ENCODE measurements around the gene RUNX1.

GRCh38 chr21:35026153-35026500 lies 23.0 kb downstream of the RUNX1 start:
- TF ChIP-seq EP300 (IDR thresholded peaks at IDR 0.05) (no peak), POLR2AphosphoS5 (IDR thresholded peaks at IDR 0.05) (no peak), POLR2A (IDR thresholded peaks at IDR 0.05) (no peak)
- TF ChIP-seq, protein P1, sequence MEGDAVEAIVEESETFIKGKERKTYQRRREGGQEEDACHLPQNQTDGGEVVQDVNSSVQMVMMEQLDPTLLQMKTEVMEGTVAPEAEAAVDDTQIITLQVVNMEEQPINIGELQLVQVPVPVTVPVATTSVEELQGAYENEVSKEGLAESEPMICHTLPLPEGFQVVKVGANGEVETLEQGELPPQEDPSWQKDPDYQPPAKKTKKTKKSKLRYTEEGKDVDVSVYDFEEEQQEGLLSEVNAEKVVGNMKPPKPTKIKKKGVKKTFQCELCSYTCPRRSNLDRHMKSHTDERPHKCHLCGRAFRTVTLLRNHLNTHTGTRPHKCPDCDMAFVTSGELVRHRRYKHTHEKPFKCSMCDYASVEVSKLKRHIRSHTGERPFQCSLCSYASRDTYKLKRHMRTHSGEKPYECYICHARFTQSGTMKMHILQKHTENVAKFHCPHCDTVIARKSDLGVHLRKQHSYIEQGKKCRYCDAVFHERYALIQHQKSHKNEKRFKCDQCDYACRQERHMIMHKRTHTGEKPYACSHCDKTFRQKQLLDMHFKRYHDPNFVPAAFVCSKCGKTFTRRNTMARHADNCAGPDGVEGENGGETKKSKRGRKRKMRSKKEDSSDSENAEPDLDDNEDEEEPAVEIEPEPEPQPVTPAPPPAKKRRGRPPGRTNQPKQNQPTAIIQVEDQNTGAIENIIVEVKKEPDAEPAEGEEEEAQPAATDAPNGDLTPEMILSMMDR (IDR thresholded peaks at IDR 0.05) = no peak
